BJ (cell line): ENCODE results near the gene CDR2. TPM values are rescaled to one million over a fixed set of nuclear protein-coding genes. Genes with fewer than 3 reads are reported as not detected.

Experiments
- CTCF ChIA-PET: fragments of 350-600 bp; formaldehyde crosslinking; extraction: SDS; loops from one replicate; lab custom pipeline; 2021; ENCODE audit warnings: antibody characterized with exemption, inconsistent platforms; lab: Yijun Ruan, JAX
- POLR2A ChIA-PET: fragments of 300-600 bp; sonication (Branson Sonifier 250); formaldehyde crosslinking; extraction: SDS; loops from one replicate; lab custom pipeline; 2021; ENCODE audit warnings: antibody characterized with exemption; lab: Charles Lee
- DNase-seq: peaks from one replicate; pipeline ENCODE4 v3.0.0-alpha.2; 2011; ENCODE audit warnings: low read depth
- H3K27me3 ChIP-seq: 2 replicates; pipeline ENCODE4 v1.6.0; 2011; ENCODE audit warnings: low read length; ENCODE audit not compliant: control insufficient read depth, insufficient read depth
- H3K36me3 ChIP-seq: 2 replicates; pipeline ENCODE4 v1.5.1; 2011; ENCODE audit warnings: low read length; ENCODE audit not compliant: control insufficient read depth, insufficient read depth
- H3K4me3 ChIP-seq: 2 replicates; pipeline ENCODE4 v1.5.1; 2011; ENCODE audit warnings: low read depth, mild to moderate bottlenecking, control low read depth, low read length
- CTCF ChIP-seq: IDR thresholded peaks from 2 replicates; pipeline ENCODE4 v1.5.1; 2011; ENCODE audit warnings: low read depth, mild to moderate bottlenecking, control low read depth, inconsistent platforms, low read length, moderate library complexity; ENCODE audit not compliant: insufficient read depth
- polyA plus RNA-seq: library from polyadenylated mRNA; depleted of rRNA; stranded (reverse); fragments of >200 nt; gene quantifications from 2 replicates; pipeline ENCODE4 v1.2.3, GENCODE V29; 2011

The CDR2 gene
- polyA plus RNA-seq, 1 experiment: 41.5 TPM

- DNase-seq: no peak
- ChIA-PET POLR2A (no interaction called here), CTCF (interaction anchor here (1.8 kb wide), 1 partner anchor 10 kb away, joined by 5 read pairs; no protein-coding TSS in a partner anchor)
- no peak overlapping the region for H3K4me3 ChIP-seq
- no peaks in the 10 kb centered on the region for H3K27me3 ChIP-seq
- H3K36me3 ChIP-seq: peaks cover 28% of the 10 kb centered on the region
- TF ChIP-seq CTCF: no peak
Measured at GRCh38 chr16:22312897-22313781, 61.3 kb downstream of the CDR2 start.

GRCh38 chr16:22311520-22311919 is 62.9 kb downstream of the CDR2 start:
- POLR2A ChIA-PET: no interaction called here
- Histone ChIP-seq H3K4me3 (no peak overlapping the region), H3K36me3 (peaks cover 27% of the 10 kb centered on the region), H3K27me3 (no peaks in the 10 kb centered on the region)
- no peak for TF ChIP-seq CTCF
- no peak for DNase-seq
- CTCF ChIA-PET: interaction anchor here (1.0 to 2.0 kb wide), 3 partner anchors 8 to 11 kb away, joined by 3 to 8 read pairs (median 3); no protein-coding TSS in a partner anchor

GRCh38 chr16:22308824-22309520 is 65.4 kb downstream of the CDR2 start:
- no peak for DNase-seq
- Histone ChIP-seq H3K4me3 (no peak overlapping the region), H3K27me3 (no peaks in the 10 kb centered on the region), H3K36me3 (peaks cover 28% of the 10 kb centered on the region)
- ChIA-PET POLR2A (no interaction called here), CTCF (interaction anchor here (1.2 to 1.5 kb wide), 3 partner anchors 8 to 10 kb away, joined by 4 to 6 read pairs (median 6); no protein-coding TSS in a partner anchor)
- TF ChIP-seq CTCF: no peak

DNA sequence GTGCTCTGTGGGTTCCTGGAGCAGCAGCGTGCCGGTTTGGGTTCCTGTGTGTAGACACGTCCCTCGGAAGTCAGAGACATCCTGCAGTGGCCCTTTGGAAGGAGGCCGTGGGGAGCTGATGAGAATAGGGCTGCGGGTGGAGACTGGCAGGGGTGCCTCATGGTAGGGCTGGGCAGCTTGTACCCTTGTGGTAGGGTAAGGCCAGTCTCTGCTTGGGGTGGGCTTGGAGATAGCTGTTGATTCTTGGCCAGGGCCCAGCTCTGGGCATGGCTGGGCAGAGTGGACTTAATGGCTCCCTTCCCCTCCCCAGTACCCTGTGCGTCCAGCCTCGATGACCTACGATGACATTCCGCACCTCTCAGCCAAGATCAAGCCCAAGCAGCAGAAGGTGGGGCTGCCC is 66.6 kb downstream of the CDR2 start:
- CTCF ChIA-PET: interaction anchor here (1.4 to 1.6 kb wide), 2 partner anchors 8 to 11 kb away, joined by 4 to 6 read pairs; no protein-coding TSS in a partner anchor
- POLR2A ChIA-PET: no interaction called here
- no peak for TF ChIP-seq CTCF
- Histone ChIP-seq H3K27me3 (no peaks in the 10 kb centered on the region), H3K36me3 (peaks cover 26% of the 10 kb centered on the region), H3K4me3 (no peak overlapping the region)
- no peak for DNase-seq

DNA sequence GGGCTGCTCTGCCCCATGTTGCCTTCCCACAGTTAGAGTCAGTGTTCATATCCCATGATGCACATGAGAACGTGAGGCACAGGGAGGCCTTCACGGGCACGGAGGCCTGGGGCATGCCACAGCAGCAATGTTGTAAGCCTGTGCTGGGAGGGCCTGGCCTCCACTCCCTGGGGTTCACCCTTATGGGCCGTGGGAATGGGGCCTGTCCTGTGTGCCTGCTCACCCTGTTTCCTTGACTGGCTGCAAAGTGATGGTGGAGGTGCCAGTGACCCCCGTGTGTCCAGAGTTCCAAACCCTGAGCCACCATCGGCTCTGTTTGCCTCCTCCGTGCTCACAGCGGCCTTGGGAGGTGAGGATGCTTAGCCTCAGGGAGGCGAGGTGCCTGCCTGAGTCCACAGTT is 67.6 kb downstream of the CDR2 start:
- no peak for DNase-seq
- no peaks in the 10 kb centered on the region for H3K27me3 ChIP-seq
- no peak overlapping the region for H3K4me3 ChIP-seq
- TF ChIP-seq CTCF: no peak
- POLR2A ChIA-PET: no interaction called here
- CTCF ChIA-PET: interaction anchor here (1.6 kb wide), 1 partner anchor 12 kb away, joined by 6 read pairs; no protein-coding TSS in a partner anchor
- H3K36me3 ChIP-seq: peaks cover 30% of the 10 kb centered on the region
